Panc1 (cell line): ENCODE data around the gene IGFBP6. TPM values are rescaled to one million over a fixed set of nuclear protein-coding genes. Genes with fewer than 3 reads are reported as not detected.

ENCODE experiments used
- ATAC-seq: fragments of 200-7000 bp; cut with Tn5 transposase; 2 replicates; pipeline ENCODE4 v1.9.1; 2020; ENCODE audit warnings: mild to moderate bottlenecking, moderate library complexity
- BruUV-seq: library from RNA; stranded (reverse); fragments of 400-500 nt; replicated peaks from 2 replicates; lab custom pipeline; 2021; lab: Mats Ljungman, UMichigan
- CTCF ChIA-PET: fragments of 300-600 bp; sonication (Branson Sonifier 250); formaldehyde crosslinking; loops from one replicate; lab custom pipeline; 2022; ENCODE audit warnings: antibody characterized with exemption; lab: Charles Lee
- POLR2A ChIA-PET: fragments of 300-600 bp; sonication (Branson Sonifier 250); formaldehyde crosslinking; loops from one replicate; lab custom pipeline; 2022; ENCODE audit warnings: antibody characterized with exemption; lab: Charles Lee
- DNase-seq: peaks from one replicate; pipeline ENCODE4 v3.0.0-alpha.2; 2010; ENCODE audit warnings: low read depth, low spot score
- H3K27ac ChIP-seq: 2 replicates; pipeline ENCODE4 v1.5.1; 2011; ENCODE audit warnings: mild to moderate bottlenecking, low read length, inconsistent platforms
- H3K27me3 ChIP-seq: fragments of 200-500 bp; sonication (Bioruptor generic); 2 replicates; pipeline ENCODE4 v1.6.0; 2014; ENCODE audit warnings: low read length, inconsistent platforms; ENCODE audit not compliant: control insufficient read depth, insufficient read depth
- H3K36me3 ChIP-seq: fragments of 200-500 bp; sonication (Bioruptor generic); 2 replicates; pipeline ENCODE4 v1.5.1; 2014; ENCODE audit warnings: inconsistent platforms, mild to moderate bottlenecking, low read length, moderate library complexity; ENCODE audit not compliant: control insufficient read depth, insufficient read depth
- H3K4me1 ChIP-seq: 2 replicates; pipeline ENCODE4 v1.5.1; 2011; ENCODE audit warnings: inconsistent platforms, mild to moderate bottlenecking, low read length, moderate library complexity; ENCODE audit not compliant: control insufficient read depth, insufficient read depth
- H3K4me3 ChIP-seq, 2 experiments: 2 replicates each; pipeline ENCODE4 v1.5.1; 2011 to 2012; ENCODE audit warnings: low read depth in 2 of 2, low read length in 2 of 2, mild to moderate bottlenecking in 2 of 2, inconsistent platforms in 1 of 2, moderate library complexity in 1 of 2
- H3K9me3 ChIP-seq: fragments of 200-500 bp; sonication (Bioruptor generic); 2 replicates; pipeline ENCODE4 v1.5.1; 2014; ENCODE audit warnings: low read depth, mild to moderate bottlenecking, inconsistent platforms, low read length, moderate library complexity; ENCODE audit not compliant: control insufficient read depth, insufficient read depth
- POLR2AphosphoS5 ChIP-seq: IDR thresholded peaks from 2 replicates; pipeline ENCODE4 v1.6.1; 2012; ENCODE audit warnings: mild to moderate bottlenecking, low read depth, low read length, moderate library complexity
- SIN3A ChIP-seq: IDR thresholded peaks from 2 replicates; pipeline ENCODE4 v1.6.1; 2012; ENCODE audit warnings: low read depth, mild to moderate bottlenecking, low read length, moderate library complexity, borderline replicate concordance; ENCODE audit not compliant: insufficient read depth
- TCF7L2 ChIP-seq: IDR thresholded peaks from 2 replicates; pipeline ENCODE4 v1.6.1; 2011; ENCODE audit warnings: mild to moderate bottlenecking, low read depth, low read length, inconsistent platforms
- in situ Hi-C: cut with HindIII; loops from 2 replicates; pipeline ENCODE4 v1.10.0; 2016; ENCODE audit warnings: low sequenced_read_pairs, low pct_unique_long_range_greater_than_20kb
- intact Hi-C: fragments of 100-400 bp; cut with micrococcal nuclease; formaldehyde crosslinking; loops from one replicate; pipeline ENCODE4 v1.10.0; 2022; ENCODE audit not compliant: unreplicated experiment
- total RNA-seq: library from RNA; stranded (reverse); gene quantifications from one replicate; pipeline ENCODE4 v1.2.1, GENCODE V29; 2021; ENCODE audit not compliant: unreplicated experiment
- TF ChIP-seq, protein P1 (sequence below), 2 experiments: IDR thresholded peaks; 2 replicates each; pipeline ENCODE4 v1.6.1; 2011 to 2012; ENCODE audit warnings: low read depth in 2 of 2, control low read depth in 1 of 2, low read length in 1 of 2, mild to moderate bottlenecking in 1 of 2, moderate library complexity in 1 of 2; ENCODE audit not compliant: insufficient read depth in 1 of 2
- TF ChIP-seq, protein P2 (sequence below): fragments of 450-650 bp; IDR thresholded peaks from 2 replicates; pipeline ENCODE4 v1.5.1; 2017; ENCODE audit warnings: mild to moderate bottlenecking

IGFBP6 gene
- total RNA-seq, 1 experiment from 2014 or later = 4.7 TPM

DNA sequence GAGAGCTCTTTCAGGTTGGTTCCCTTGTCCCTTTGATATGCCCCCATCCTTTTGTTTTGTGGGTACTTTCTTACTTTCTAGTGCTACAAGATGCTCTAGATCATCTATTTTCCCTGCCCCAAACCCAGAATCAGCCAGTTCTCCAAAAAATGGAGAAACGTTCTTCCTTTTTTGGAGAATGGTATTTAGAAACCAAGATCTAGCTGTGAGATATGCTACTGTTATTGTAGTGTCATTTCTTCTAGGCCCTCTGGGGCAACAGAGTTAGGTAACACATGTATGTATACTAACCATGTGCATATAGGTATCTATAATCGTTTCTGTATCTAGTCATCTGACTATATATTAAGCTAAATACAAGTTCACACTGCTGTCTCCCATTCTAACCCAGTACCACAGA, 6.9 kb upstream of the IGFBP6 start:
- BruUV-seq = no TSS peak
- H3K4me3 ChIP-seq = no peak overlapping the region
- DNase-seq = no peak
- H3K9me3 ChIP-seq = no peaks in the 10 kb centered on the region
- H3K27ac ChIP-seq = no peak overlapping the region
- CTCF ChIA-PET = no interaction called here
- H3K4me1 ChIP-seq = no peaks in the 10 kb centered on the region
- in situ Hi-C loops (no loop called here), intact Hi-C loops (no loop called here)
- POLR2A ChIA-PET = no interaction called here
- H3K36me3 ChIP-seq = no peaks in the 10 kb centered on the region
- ATAC-seq = no peak
- H3K27me3 ChIP-seq = no peaks in the 10 kb centered on the region
- TF ChIP-seq, protein P1, sequence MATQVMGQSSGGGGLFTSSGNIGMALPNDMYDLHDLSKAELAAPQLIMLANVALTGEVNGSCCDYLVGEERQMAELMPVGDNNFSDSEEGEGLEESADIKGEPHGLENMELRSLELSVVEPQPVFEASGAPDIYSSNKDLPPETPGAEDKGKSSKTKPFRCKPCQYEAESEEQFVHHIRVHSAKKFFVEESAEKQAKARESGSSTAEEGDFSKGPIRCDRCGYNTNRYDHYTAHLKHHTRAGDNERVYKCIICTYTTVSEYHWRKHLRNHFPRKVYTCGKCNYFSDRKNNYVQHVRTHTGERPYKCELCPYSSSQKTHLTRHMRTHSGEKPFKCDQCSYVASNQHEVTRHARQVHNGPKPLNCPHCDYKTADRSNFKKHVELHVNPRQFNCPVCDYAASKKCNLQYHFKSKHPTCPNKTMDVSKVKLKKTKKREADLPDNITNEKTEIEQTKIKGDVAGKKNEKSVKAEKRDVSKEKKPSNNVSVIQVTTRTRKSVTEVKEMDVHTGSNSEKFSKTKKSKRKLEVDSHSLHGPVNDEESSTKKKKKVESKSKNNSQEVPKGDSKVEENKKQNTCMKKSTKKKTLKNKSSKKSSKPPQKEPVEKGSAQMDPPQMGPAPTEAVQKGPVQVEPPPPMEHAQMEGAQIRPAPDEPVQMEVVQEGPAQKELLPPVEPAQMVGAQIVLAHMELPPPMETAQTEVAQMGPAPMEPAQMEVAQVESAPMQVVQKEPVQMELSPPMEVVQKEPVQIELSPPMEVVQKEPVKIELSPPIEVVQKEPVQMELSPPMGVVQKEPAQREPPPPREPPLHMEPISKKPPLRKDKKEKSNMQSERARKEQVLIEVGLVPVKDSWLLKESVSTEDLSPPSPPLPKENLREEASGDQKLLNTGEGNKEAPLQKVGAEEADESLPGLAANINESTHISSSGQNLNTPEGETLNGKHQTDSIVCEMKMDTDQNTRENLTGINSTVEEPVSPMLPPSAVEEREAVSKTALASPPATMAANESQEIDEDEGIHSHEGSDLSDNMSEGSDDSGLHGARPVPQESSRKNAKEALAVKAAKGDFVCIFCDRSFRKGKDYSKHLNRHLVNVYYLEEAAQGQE (IDR thresholded peaks at IDR 0.05; ENCODE audit: insufficient read depth in 1 of 2, low read depth in 2 of 2, low read length in 1 of 2) = no peak
- no peak for TF ChIP-seq POLR2AphosphoS5

DNA sequence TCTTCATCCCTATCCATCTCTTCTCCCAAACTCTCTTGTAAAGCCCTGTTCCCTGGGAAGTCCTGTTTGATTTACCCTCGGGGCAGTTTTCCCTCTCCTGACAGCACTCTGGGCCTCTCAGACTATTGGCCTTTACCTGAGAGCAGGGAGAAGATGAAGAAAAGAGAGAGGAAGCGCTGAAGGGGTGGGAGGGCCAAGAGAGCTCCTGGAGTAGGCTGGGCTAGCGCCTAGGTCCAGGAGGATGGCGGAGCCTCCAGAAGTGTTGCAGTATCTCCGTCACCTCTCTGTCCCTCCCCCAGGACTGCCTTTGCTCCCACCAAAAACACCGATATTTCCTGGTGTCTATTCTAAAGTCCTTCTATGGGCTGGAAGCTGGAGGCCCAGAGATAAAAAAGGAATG, 5.7 kb upstream of the IGFBP6 start:
- Histone ChIP-seq H3K27me3 (no peaks in the 10 kb centered on the region), H3K36me3 (no peaks in the 10 kb centered on the region), H3K27ac (no peak overlapping the region), H3K9me3 (no peaks in the 10 kb centered on the region), H3K4me1 (no peaks in the 10 kb centered on the region), H3K4me3 (no peak overlapping the region)
- in situ Hi-C loops = no loop called here
- DNase-seq (no peak), ATAC-seq (no peak)
- no TSS peak for BruUV-seq
- POLR2A ChIA-PET = no interaction called here
- CTCF ChIA-PET = no interaction called here
- intact Hi-C loops = no loop called here
- TF ChIP-seq SIN3A (no peak), TCF7L2 (no peak), POLR2AphosphoS5 (no peak)
- TF ChIP-seq, protein P1 (IDR thresholded peaks at IDR 0.05; ENCODE audit: insufficient read depth in 1 of 2, low read depth in 2 of 2, low read length in 1 of 2) = no peak
- TF ChIP-seq, protein P2, sequence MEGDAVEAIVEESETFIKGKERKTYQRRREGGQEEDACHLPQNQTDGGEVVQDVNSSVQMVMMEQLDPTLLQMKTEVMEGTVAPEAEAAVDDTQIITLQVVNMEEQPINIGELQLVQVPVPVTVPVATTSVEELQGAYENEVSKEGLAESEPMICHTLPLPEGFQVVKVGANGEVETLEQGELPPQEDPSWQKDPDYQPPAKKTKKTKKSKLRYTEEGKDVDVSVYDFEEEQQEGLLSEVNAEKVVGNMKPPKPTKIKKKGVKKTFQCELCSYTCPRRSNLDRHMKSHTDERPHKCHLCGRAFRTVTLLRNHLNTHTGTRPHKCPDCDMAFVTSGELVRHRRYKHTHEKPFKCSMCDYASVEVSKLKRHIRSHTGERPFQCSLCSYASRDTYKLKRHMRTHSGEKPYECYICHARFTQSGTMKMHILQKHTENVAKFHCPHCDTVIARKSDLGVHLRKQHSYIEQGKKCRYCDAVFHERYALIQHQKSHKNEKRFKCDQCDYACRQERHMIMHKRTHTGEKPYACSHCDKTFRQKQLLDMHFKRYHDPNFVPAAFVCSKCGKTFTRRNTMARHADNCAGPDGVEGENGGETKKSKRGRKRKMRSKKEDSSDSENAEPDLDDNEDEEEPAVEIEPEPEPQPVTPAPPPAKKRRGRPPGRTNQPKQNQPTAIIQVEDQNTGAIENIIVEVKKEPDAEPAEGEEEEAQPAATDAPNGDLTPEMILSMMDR = no peak
